H9 (cell line): Measurements from ENCODE around the gene MB. TPM values are rescaled to one million over a fixed set of nuclear protein-coding genes. Genes with fewer than 3 reads are reported as not detected.

Experiments used
- DNase-seq: peaks from one replicate; pipeline ENCODE4 v3.0.0-alpha.2; 2017
- H2AFZ ChIP-seq: one replicate; pipeline ENCODE4 v1.6.1; 2013; ENCODE audit warnings: mild to moderate bottlenecking, low read length, control low read depth, moderate library complexity
- H2AK5ac ChIP-seq: 2 replicates; pipeline ENCODE4 v1.6.1; 2013; ENCODE audit warnings: low read length, control low read depth, mixed read lengths; ENCODE audit not compliant: insufficient read length
- H2BK120ac ChIP-seq: one replicate; pipeline ENCODE4 v1.6.1; 2013; ENCODE audit warnings: low read depth, mild to moderate bottlenecking, low read length, control low read depth, inconsistent platforms; ENCODE audit not compliant: poor library complexity, severe bottlenecking
- H2BK12ac ChIP-seq: 2 replicates; pipeline ENCODE4 v1.6.1; 2013; ENCODE audit warnings: low read length, control low read depth, mixed read lengths, low read depth; ENCODE audit not compliant: insufficient read length
- H2BK15ac ChIP-seq: 2 replicates; pipeline ENCODE4 v1.6.1; 2013; ENCODE audit warnings: low read depth, low read length, control low read depth
- H2BK20ac ChIP-seq: one replicate; pipeline ENCODE4 v1.6.1; 2013; ENCODE audit warnings: low read depth, mild to moderate bottlenecking, low read length, control low read depth, inconsistent platforms; ENCODE audit not compliant: poor library complexity, severe bottlenecking
- H2BK5ac ChIP-seq: 2 replicates; pipeline ENCODE4 v1.6.1; 2013; ENCODE audit warnings: low read length, control low read depth, mixed read lengths; ENCODE audit not compliant: insufficient read length
- H3K14ac ChIP-seq: 2 replicates; pipeline ENCODE4 v1.6.1; 2013; ENCODE audit warnings: low read length, control low read depth; ENCODE audit not compliant: insufficient read depth
- H3K18ac ChIP-seq: 2 replicates; pipeline ENCODE4 v1.6.1; 2013; ENCODE audit warnings: low read depth, mild to moderate bottlenecking, mixed read lengths, low read length, control low read depth; ENCODE audit not compliant: insufficient read length
- H3K23ac ChIP-seq: 2 replicates; pipeline ENCODE4 v1.6.1; 2013; ENCODE audit warnings: low read length, control low read depth, mixed read lengths, low read depth; ENCODE audit not compliant: insufficient read length
- H3K23me2 ChIP-seq: 2 replicates; pipeline ENCODE4 v1.6.1; 2013; ENCODE audit warnings: low read depth, mild to moderate bottlenecking, mixed read lengths, low read length, control low read depth; ENCODE audit not compliant: insufficient read length, poor library complexity, severe bottlenecking
- H3K27ac ChIP-seq: 2 replicates; pipeline ENCODE4 v1.5.1; 2013; ENCODE audit warnings: low read length, control low read depth, mixed read lengths, low read depth; ENCODE audit not compliant: insufficient read length
- H3K27me3 ChIP-seq: 2 replicates; pipeline ENCODE4 v1.6.1; 2013; ENCODE audit warnings: low read length, control low read depth, inconsistent platforms; ENCODE audit not compliant: insufficient read depth
- H3K4ac ChIP-seq: 2 replicates; pipeline ENCODE4 v1.6.1; 2013; ENCODE audit warnings: low read depth, mild to moderate bottlenecking, control low read depth, inconsistent platforms, low read length, moderate library complexity
- H3K4me1 ChIP-seq: 2 replicates; pipeline ENCODE4 v1.6.1; 2013; ENCODE audit warnings: low read length, control low read depth, inconsistent platforms; ENCODE audit not compliant: insufficient read depth
- H3K4me2 ChIP-seq: 2 replicates; pipeline ENCODE4 v1.6.1; 2013; ENCODE audit warnings: low read length, control low read depth, mixed read lengths; ENCODE audit not compliant: insufficient read length, insufficient read depth
- H3K56ac ChIP-seq: 2 replicates; pipeline ENCODE4 v1.6.1; 2013; ENCODE audit warnings: low read depth, mild to moderate bottlenecking, mixed read lengths, low read length, control low read depth; ENCODE audit not compliant: insufficient read length
- H3K79me1 ChIP-seq: 2 replicates; pipeline ENCODE4 v1.6.1; 2013; ENCODE audit warnings: low read depth, mild to moderate bottlenecking, moderate library complexity, low read length, control low read depth, inconsistent platforms; ENCODE audit not compliant: insufficient read depth, poor library complexity, severe bottlenecking
- H3K79me2 ChIP-seq: 2 replicates; pipeline ENCODE4 v1.6.1; 2013; ENCODE audit warnings: low read length, control low read depth, inconsistent platforms; ENCODE audit not compliant: insufficient read depth
- H3K9ac ChIP-seq: 2 replicates; pipeline ENCODE4 v1.6.1; 2013; ENCODE audit warnings: low read length, control low read depth, mixed read lengths; ENCODE audit not compliant: insufficient read length; ENCODE audit errors: extremely low read depth
- H3K9me3 ChIP-seq: one replicate; pipeline ENCODE4 v1.6.1; 2013; ENCODE audit warnings: low read depth, low read length, inconsistent platforms; ENCODE audit not compliant: control insufficient read depth
- H3T11ph ChIP-seq: one replicate; pipeline ENCODE4 v1.6.1; 2013; ENCODE audit warnings: mild to moderate bottlenecking, low read length, control low read depth, inconsistent platforms
- H4K20me1 ChIP-seq: one replicate; pipeline ENCODE4 v1.6.1; 2013; ENCODE audit not compliant: control insufficient read depth, insufficient read length, insufficient read depth
- H4K5ac ChIP-seq: 2 replicates; pipeline ENCODE4 v1.6.1; 2013; ENCODE audit warnings: low read depth, mild to moderate bottlenecking, mixed read lengths, low read length, control low read depth; ENCODE audit not compliant: insufficient read length
- H4K8ac ChIP-seq: replicated peaks from 2 replicates; pipeline ENCODE4 v1.6.1; 2013; ENCODE audit warnings: low read length, control low read depth, mixed read lengths, low read depth; ENCODE audit not compliant: insufficient read length
- H4K91ac ChIP-seq: 2 replicates; pipeline ENCODE4 v1.6.1; 2013; ENCODE audit warnings: low read depth, mild to moderate bottlenecking, moderate library complexity, mixed read lengths, low read length, control low read depth; ENCODE audit not compliant: insufficient read length
- H3K27ac Mint-ChIP-seq, 3 experiments: 2 replicates in 2 of 3; 3 replicates in 1 of 3; pipeline ENCODE4 v1.8.0; 2020 to 2021; ENCODE audit warnings: mixed read lengths in 3 of 3, mild to moderate bottlenecking in 1 of 3, moderate library complexity in 1 of 3
- H3K27me3 Mint-ChIP-seq: 2 replicates; pipeline ENCODE4 v1.8.0; 2021; ENCODE audit warnings: low read depth, mild to moderate bottlenecking, moderate library complexity, mixed read lengths
- H3K36me3 Mint-ChIP-seq, 3 experiments: 2 replicates in 2 of 3; 3 replicates in 1 of 3; pipeline ENCODE4 v1.8.0; 2020 to 2021; ENCODE audit warnings: low read depth in 3 of 3, mixed read lengths in 3 of 3; ENCODE audit not compliant: insufficient read depth in 1 of 3
- H3K4me1 Mint-ChIP-seq, 2 experiments: 2 replicates each; pipeline ENCODE4 v1.8.0; 2020; ENCODE audit warnings: mixed read lengths in 2 of 2
- H3K4me3 Mint-ChIP-seq, 2 experiments: 2 replicates in 1 of 2; 3 replicates in 1 of 2; pipeline ENCODE4 v1.8.0; 2020 to 2021; ENCODE audit warnings: mild to moderate bottlenecking in 2 of 2, mixed read lengths in 2 of 2, moderate library complexity in 1 of 2
- H3K9me3 Mint-ChIP-seq, 2 experiments: 2 replicates in 1 of 2; 3 replicates in 1 of 2; pipeline ENCODE4 v1.8.0; 2020; ENCODE audit warnings: mild to moderate bottlenecking in 2 of 2, mixed read lengths in 2 of 2, moderate library complexity in 1 of 2
- CTCF ChIP-seq: fragments of 200-600 bp; sonication (generic); conservative IDR thresholded peaks from 3 replicates; pipeline ENCODE4 v1.8.0; 2021; ENCODE audit warnings: antibody characterized with exemption, mild to moderate bottlenecking
- WGBS: extraction: QIAGEN DNeasy Blood & Tissue Kit; methylation state at CpG from one replicate; pipeline ENCODE4 v1.1.7; 2013; ENCODE audit warnings: missing lambda C conversion rate, low lambda C conversion rate, mixed read lengths; ENCODE audit not compliant: insufficient read length; ENCODE audit errors: extremely low coverage; 5-methylcytosine and 5-hydroxymethylcytosine counted together
- total RNA-seq: library from RNA; stranded (reverse); gene quantifications from 2 replicates; pipeline ENCODE4 v1.2.1, GENCODE V29; 2021

The MB gene
- total RNA-seq, 1 experiment from 2014 or later = 0.55 TPM

GRCh38 chr22:35582218-35582860 is 34.8 kb downstream of the MB start:
- no peaks in the 10 kb centered on the region for H3K9me3 ChIP-seq
- H4K5ac ChIP-seq = no peak overlapping the region
- Mint-ChIP-seq H3K4me1 (peaks cover 6 to 7% of the 10 kb centered on the region in 2 experiments), H3K36me3 (no peaks in the 10 kb centered on the region), H3K4me3 (no peak overlapping the region), H3K27me3 (peaks cover 6% of the 10 kb centered on the region), H3K9me3 (no peaks in the 10 kb centered on the region), H3K27ac (no peak overlapping the region)
- no peak overlapping the region for H4K8ac ChIP-seq
- no peak overlapping the region for H2AFZ ChIP-seq
- no peaks in the 10 kb centered on the region for H3K79me1 ChIP-seq
- no peak overlapping the region for H3K9ac ChIP-seq
- H3K23me2 ChIP-seq = no peaks in the 10 kb centered on the region
- H2BK5ac ChIP-seq = no peak overlapping the region
- H3K18ac ChIP-seq = no peak overlapping the region
- no CpG with 5 or more reads among the region's 11 CpGs for WGBS
- H3K27ac ChIP-seq = no peak overlapping the region
- H4K91ac ChIP-seq = no peak overlapping the region
- no peaks in the 10 kb centered on the region for H3K27me3 ChIP-seq
- H3K79me2 ChIP-seq = no peaks in the 10 kb centered on the region
- TF ChIP-seq CTCF = no peak
- no peak overlapping the region for H2BK120ac ChIP-seq
- H2BK12ac ChIP-seq = no peak overlapping the region
- H4K20me1 ChIP-seq = no peaks in the 10 kb centered on the region
- DNase-seq = no peak
- no peak overlapping the region for H2BK20ac ChIP-seq
- H3K23ac ChIP-seq = no peak overlapping the region
- H3K4me1 ChIP-seq = no peaks in the 10 kb centered on the region
- no peak overlapping the region for H3K14ac ChIP-seq
- no peak overlapping the region for H3K4ac ChIP-seq
- no peak overlapping the region for H3K56ac ChIP-seq
- no peak overlapping the region for H3K4me2 ChIP-seq
- H2BK15ac ChIP-seq = no peak overlapping the region
- no peak overlapping the region for H2AK5ac ChIP-seq
- no peak overlapping the region for H3T11ph ChIP-seq
